ENCODE data around the gene GANAB.
"Not testable (repeated sequence)": the region's sequence is repeated elsewhere in the genome, so short reads cannot be mapped to it uniquely, and the experiment has no call there.

Gene GANAB

DNA sequence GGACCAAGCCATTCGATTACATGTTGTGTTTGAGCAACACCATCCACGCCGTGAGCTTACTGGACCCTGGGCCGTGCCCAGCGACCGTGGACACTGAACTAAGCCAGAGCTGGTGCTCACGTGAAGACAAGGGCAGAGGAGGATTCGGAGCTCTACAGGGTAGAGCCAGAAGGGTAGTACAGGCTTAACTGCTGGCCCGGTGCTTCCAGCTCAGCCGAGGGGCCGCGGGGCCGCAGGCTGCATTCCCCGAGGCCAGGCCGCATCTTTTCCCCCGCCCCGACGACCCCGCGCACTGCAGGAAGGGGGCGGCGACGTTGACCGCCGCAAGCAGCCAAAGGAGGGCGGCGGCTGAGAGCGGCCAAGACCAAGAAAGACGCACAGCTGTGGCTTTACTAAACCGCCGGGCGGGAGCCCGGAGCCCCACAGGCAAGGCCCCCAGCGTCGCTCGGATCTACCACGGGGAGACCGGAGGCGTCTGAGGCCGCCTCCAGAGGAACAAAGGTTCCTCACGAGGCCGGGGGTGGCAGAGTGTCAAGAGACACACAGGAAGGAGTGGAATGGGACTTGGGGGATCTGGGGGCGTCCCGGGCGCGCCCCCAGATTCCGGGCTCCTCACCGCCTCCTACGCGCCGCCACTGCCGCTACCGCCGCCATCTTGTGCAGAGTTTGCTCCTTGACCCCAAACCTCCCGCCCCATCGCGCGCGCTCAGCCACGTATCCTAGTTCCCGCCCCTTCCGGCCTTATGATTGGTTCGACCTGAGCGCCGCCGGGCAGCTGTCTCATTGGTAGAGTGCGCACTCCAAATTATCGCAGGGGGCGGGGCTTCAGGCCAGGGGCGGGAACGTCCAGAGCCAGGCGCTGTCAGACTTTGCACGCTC, at the start of gene GANAB:
GANAB (minus strand) TSS at position 668 of the 879 bp plus-strand sequence; CDS start at position 654, 14 bp downstream.
- peak; percentile 94 for DNase-seq

DNA sequence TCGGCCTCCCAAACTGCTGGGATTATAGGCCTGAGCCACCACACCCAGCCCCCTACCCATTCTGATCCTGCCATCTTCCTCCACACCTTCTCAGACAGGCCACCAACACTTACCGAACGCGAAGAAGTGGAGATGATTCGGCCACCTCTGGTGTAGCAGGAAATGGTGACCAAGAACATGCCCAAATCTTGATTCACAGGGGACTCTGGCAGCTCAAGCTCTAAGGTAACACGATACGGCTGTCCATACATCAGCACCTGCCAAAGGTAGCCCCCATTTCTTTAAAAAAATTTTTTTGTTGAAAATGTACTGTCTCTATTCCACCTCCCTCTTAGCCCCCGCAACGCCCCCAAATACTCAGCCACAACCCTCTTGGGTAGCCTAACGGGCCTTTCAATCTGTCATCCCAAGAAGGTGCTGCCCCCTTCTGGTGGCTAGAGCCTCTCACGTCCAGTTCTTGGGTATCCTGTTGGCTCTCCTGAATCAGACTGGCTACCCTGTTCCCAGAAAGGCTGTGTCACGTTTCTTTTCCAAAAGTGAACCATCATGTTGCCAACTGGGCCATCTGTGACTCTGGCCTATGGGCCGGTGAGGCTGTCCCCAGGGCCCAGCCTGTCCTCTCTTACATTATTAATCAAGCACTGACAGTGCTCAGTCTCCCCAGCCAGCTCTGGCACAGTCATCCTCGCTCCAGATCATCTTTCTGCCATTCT, 48.2 kb upstream of the GANAB start:
- DNase-seq: no peak

DNA sequence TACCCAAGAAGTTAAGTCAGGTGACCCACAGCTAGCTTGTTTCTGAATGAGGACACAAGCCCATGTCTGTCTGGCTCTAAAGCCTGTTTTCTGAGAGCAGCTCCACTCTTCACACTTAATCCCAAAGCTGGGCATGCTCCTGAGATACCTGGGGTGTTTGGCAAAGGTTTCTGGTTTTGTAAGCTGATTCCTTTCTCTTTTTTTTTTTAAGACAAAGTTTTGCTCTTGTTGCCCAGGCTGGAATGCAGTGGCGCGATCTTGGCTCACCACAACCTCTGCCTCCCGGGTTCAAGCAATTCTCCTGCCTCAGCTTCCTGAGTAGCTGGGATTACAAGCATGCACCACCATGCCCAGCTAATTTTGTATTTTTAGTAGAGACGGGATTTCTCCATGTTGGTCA, 47.2 kb upstream of the GANAB start:
- not testable (repeated sequence) for DNase-seq

DNA sequence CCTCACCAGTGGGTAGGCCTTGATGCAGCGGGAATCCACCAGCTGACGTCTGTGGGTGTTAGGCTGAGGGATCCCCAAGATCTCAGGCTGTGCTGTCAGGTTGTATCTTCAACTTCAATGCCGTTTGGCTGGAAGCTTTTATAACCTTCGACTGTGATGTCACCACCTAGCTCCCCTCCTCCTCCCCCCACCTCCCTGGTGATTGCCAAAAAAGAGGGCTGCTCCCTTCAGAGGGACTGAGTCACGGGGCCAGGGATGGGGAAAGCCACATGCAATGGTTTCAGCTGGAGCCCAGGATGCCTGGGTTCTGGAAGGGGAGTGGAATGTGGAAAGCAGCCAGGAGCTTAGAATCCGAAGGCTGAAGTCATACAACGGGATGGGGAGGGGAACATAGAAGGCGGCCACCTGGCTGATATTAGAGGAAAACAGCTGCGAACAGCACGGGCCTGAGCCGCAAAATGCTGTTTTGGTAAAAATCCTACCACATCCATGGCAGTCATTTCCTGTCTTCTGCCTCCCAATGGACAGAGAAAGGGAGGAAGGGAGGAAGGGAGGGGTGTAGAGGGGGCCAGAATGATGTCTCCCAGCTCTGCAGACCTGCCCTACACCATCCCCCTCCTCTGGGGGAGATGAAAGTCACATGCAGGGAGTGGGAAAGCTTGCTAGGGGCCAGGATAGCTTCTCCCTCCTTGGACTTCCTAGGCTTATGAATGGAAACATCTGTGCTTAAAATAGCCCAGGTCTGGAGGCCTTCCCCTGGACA, 43.2 kb upstream of the GANAB start, which contains the start of gene LRRN4CL:
LRRN4CL (minus strand) TSS at position 110 of the 763 bp plus-strand sequence. CDS start 1,022 bp downstream, outside the sequence.
- no peak for DNase-seq

DNA sequence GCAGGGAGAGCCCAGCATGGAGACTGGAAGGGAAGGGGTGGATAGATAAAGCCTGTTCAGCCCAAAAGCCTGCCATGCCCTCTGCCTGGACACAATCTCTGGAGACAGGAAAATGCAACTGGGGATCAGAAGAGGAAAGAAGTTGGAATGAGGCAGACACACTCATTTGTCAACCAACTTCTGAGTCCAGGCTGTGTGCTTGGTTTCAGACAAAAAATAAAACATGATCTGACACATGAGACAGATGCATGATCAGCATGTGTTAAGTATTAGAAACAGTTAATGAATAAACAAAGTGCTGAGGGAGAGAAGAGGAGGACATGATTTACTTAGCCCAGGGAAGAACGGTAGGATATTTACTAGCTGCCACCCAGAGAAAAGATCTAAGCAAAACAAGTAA, 42.1 kb upstream of the GANAB start:
- no peak for DNase-seq

DNA sequence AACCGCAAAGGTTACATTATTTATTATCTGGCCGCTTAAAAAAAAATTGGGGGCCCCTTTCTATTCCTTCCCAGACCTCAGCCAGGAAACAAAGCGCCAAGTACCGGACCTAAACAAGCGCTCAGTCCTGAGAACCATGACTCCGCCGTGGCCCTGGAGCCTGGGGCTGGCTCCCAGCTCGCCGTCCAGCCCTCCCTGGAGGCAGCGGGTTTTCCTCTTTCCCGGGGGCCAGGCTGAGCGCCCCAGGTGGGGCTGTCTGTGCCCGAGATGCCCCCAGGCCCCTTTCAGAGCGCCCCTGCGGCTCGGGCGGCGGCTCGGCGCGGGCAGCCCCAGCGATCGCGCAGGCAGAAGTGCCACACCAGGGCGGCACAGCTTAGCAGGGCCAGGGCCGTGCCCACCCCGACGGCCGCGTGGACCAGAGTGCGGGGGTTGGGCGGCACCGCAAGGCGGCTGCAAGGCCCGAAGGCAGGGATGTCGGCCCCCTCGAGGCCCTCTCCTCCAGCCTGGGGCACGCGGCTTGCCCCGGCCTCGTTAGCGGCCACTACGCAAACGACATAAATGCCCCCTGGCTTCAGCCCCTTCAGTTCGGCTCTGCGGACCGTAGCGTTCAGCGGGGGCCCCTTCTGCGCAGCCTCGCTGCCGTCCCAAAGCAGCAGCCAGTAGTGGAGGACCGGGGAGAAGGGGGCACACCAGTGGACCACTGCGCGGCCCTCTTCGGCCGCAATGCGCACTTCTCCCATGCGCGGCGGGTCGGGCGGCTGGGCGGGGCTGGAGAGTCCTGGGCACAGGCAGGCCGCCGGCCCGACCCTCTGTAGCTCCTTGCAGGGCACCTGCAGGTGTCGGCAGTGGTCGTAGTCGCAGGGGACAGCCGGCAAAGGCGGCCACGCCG, 41.3 kb upstream of the GANAB start:
- DNase-seq: no peak

DNA sequence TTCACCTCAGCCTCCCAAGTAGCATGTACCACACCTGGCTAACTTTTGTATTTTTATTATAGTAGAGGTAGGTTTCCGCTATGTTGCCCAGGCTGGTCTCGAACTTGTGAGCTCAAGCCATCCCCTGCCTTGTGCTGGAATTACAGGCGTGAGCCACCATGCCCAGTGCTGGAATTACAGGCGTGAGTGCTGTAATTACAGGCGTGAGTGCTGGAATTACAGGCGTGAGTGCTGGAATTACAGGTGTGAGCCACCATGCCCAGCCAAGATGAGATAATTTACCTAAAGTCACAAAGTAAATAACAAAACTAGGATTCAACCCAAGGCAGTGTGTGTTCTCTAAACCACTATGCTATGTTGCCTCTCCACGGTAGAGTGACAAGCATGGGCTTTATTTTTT, 36.1 kb upstream of the GANAB start:
- DNase-seq: no peak

DNA sequence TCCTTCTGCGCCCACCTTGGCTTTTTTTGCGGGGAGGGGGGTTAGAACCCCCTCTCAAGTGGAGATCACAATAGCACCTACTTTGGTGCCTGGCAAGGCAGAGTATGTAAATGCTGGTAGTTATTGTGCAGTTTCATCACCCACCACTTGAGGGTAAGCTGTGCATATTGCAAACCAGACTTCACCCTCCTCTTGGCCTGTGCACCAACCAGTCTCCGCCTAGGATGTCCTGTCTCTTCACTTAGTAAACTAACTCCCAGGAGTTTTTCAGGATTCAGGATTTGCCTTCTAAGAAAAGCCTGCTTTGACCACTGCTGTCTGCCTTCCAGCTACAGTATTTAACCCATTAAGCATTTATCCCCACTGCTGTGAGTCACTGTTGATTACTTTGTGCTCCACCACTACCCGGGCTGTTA, 34.4 kb upstream of the GANAB start:
- peak; percentile 38 for DNase-seq

DNA sequence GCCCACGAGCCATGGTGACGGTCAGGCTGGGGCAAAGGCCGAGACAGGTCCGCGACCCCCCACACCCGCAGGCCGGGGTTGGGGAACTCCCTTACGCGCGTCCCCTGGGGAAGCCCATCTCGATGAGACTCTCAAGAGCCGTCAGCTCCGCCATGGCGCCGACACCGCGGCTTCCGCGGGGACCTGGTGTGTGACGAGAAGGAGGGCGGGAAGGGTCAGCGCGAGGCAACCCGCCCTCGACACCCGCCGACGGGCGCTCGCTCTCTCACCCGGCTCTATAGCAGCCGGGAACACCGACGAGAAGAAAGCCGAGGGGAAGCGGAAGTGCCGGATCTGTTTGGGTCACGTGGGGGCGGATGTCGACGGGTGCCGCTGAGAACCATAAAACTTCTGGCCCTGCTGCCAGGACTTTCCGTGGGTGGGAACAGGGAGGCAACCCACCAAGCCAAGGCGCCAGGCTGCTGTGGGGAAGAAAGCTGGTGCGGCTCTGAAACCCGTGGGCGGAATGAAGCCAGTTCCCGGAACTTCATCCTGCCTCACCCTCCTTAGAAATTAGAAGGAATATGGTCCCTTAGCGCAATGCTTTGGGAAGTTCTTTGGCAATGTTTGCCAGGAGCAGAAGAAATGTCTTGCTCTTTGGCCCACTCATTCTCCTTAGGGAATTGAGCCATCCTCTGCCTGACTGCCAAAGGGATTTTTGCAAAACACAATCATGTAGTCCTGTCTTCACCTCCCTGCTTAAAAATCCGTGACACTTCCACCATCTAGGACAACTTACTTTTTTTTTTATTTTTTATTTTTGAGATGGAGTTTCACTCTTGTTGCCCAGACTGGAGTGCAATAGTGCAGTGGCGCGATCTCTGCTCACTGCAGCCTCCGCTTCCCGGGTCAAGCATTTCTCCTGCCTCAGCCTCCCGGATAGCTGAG, 32.6 kb upstream of the GANAB start, which contains the start of gene UBXN1:
UBXN1 (minus strand) TSS at position 304 of the 927 bp plus-strand sequence; CDS start at position 154, 150 bp downstream.
- DNase-seq: peak; percentile 56

DNA sequence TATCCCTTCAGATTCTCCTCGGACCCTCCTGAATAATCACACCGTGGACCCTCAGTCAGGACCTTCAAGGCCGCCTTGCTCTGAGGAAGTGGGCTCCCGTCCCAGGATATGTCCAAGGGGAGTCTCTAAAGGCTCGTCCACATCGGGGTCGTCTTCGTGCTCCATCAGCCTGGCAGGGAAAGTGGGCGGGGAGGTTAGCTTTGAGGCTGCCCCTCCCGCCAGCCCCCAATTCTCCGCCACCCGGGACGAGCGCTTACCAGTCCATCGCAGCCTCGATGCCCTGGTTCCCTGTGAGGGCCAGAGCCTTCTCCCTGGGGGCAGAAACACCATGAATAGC, 32.0 kb upstream of the GANAB start:
- no peak for DNase-seq

DNA sequence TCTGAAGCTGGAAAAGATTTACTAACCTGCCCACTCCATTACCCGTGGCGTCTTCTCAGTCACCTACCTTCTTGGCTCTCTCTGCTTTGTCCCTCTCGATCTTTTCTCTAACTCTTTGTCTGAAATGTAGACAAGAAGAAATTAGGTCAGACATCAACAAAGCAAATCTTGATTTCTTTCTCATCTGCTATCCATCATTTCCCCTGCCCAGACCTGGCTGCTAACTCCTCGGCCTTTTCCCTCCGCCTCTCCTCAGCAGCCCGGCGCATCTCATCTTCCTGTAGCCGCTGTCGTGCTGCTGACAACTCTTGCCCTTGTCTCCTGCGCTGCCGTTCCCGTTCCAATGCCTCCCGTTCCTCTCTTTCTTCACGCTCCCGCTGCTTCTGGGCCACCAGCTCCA, 31.3 kb upstream of the GANAB start:
- DNase-seq: no peak

DNA sequence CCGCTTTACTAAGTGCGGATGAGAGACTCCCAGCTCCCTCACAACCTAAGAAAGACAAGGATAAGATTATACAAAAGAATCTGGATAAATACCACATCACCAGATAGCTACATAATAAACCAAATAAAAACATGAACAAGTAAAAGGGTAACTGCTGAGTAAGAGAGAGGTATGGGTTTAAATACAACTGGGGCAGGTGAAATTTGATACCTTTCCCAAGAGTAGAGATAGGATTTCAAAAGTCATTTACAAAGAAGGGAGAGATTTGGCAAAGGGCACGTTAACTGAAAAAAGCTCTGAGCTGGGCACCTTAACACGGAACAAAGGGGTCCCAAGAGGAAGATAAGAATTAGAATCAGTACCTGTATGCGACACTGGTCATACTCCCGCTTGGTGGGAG, 30.7 kb upstream of the GANAB start:
- no peak for DNase-seq

DNA sequence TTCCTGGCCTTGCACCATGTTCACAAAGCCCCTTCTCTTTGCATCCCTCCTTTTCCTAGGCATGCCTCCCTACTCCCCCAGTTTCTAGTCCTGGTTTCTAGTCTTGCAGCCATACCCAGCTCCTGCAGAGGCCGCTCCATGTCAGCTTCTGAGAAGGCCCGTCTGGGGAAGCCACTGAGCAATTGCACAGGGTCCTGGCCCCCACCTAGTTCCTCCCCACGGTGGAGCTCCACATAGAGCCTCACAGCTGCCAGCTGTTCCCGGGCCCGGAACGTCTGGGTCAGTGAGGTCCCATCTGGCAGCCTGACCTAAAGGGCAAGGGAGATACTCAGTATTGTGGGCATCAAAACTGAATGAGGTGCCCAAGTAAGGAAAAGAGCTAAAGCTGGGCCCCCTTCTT, 30.3 kb upstream of the GANAB start:
- DNase-seq: no peak

DNA sequence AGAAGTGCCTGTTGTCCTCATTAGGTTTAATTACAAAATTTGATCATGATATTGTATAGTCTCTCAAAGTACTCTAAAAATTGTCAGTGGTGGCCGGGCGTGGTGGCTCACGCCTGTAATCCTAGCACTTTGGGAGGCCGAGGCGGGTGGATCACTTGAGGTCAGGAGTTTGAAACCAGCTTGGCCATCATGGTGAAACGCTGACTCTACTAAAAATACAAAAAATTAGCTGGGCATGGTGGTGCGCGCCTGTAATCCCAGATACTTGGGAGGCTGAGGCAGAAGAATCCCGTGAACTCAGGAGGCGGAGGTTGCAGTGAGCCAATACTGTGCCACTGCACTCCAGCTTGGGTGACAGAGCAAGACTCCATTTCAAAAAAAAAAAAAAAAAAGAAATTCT, 29.0 kb upstream of the GANAB start:
- not testable (repeated sequence) for DNase-seq

DNA sequence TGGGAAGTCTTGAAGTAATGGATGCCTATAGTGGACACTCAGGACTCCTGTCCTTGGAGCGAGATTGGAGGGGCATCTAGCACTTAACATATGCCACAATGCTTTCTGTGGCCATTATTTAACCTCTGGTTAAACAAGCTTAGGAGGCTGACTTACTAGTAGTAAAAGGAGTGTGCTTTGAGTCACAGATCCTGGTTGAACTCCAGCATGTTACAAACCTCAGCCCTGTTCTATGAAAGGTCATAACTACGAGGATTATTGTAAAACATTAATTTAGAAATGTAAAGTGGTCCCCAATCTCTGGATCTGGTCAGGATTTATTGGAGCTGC, 26.7 kb upstream of the GANAB start:
- DNase-seq: no peak

DNA sequence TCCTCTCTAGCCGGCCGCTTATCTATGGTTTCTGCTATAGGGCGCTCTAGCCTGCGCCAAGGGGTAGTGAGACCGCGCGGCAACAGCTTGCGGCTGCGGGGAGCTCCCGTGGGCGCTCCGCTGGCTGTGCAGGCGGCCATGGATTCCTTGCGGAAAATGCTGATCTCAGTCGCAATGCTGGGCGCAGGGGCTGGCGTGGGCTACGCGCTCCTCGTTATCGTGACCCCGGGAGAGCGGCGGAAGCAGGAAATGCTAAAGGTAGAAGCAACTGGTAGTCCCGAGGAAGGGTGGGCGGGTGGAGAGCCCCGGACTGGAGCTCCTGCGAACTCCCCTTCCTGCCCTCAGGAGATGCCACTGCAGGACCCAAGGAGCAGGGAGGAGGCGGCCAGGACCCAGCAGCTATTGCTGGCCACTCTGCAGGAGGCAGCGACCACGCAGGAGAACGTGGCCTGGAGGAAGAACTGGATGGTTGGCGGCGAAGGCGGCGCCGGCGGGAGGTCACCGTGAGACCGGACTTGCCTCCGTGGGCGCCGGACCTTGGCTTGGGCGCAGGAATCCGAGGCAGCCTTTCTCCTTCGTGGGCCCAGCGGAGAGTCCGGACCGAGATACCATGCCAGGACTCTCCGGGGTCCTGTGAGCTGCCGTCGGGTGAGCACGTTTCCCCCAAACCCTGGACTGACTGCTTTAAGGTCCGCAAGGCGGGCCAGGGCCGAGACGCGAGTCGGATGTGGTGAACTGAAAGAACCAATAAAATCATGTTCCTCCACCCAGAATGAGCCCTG, 25.4 kb upstream of the GANAB start, which contains the start of the genes LBHD1 and UQCC3:
LBHD1 (minus strand) TSS at position 660 of the 782 bp plus-strand sequence. CDS start 2,236 bp downstream, outside the sequence.
UQCC3 (plus strand) TSS at position 66 of the 782 bp plus-strand sequence; CDS start at position 139, 73 bp downstream.
- DNase-seq: peak; percentile 71

DNA sequence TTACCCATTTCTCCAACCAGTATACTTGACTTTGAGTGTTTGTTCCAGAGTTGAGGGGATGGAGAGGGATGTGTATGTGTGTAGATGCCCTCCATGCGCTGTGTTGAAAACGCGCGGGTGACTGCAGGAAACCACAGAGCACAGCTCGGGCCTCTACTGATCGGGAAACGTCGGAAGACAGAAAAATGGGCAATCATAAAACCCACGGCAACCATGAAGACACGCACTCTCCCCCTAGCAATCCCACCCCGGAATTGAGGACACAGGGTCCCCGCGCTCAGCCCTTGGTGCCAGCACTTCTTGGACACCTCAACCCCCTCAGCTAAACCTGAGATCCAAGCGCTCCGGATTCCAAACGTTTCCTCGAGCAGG, 24.8 kb upstream of the GANAB start:
- DNase-seq: no peak

DNA sequence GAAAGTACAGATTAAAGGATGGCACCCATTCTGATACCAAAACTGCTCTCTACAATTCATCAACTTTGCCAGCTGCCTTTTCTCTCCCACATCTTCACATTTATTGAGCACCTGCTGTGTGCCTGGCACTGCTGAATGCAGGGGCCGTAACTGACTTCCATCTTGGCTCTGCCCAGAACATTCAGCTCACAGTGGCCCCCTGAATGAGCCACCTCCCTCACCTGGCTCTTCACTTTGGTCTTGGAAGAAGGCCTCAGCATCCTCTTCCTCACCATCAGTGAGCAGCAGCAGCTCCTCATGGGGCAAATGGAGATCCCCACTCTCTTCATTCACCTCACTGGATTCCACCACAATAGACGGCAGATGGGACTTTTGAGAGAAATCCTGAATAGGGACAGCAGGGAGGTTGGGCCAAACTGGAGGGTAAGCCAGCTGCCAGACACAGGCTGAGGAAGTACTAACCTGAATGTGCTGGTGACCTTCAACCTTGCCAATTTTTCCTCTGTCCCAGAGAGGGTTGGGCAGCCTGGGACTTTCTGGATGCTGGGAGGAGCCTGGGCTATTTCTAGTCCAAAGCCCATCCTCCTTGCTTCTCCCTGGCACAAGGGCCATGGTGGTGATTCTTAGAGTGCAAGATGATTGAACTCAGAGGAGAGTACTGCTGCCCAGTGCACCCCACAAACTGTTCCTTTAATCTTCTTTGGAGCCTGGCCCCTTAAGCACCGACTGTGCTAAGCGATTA, 23.2 kb upstream of the GANAB start:
- DNase-seq: no peak

DNA sequence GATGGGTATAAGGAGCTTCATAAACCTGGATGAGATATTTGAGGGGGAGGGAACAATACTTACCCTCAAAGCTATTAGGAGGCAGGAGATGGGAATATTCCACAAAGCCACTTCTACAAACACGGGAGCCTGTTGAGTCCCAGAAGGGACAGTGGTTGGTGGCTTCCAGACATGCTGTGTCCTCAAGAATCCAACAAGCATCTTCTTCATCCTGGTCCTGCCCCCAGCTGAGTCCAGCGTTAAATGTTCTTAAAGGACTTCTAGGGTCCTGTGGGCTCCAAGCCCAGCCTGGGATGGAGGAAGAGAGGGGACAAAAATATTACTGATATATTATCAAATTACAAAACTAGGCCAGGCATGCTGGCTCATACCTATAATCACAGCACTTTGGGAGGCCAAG, 21.0 kb upstream of the GANAB start:
- DNase-seq: no peak

All from DMS153 (cell line).